K562 (cell line): ENCODE data around the gene MTMR3. TPM values are rescaled to one million over a fixed set of nuclear protein-coding genes. Genes with fewer than 3 reads are reported as not detected.

ENCODE experiments used
- ARID1B ChIP-seq: fragments of 450-650 bp; IDR thresholded peaks from 2 replicates; pipeline ENCODE4 v1.6.1; 2016; ENCODE audit warnings: antibody characterized with exemption, mild to moderate bottlenecking, inconsistent platforms
- BRF1 ChIP-seq: IDR thresholded peaks from 3 replicates; pipeline ENCODE4 v1.6.1; 2011; ENCODE audit warnings: borderline replicate concordance, mild to moderate bottlenecking; ENCODE audit not compliant: insufficient read length; ENCODE audit errors: extremely low read depth
- CBFA2T3 ChIP-seq: fragments of 450-650 bp; IDR thresholded peaks from 2 replicates; pipeline ENCODE4 v1.6.1; 2017
- CBX2 ChIP-seq: fragments of 200-600 bp; sonication (generic); IDR thresholded peaks from one replicate; pipeline ENCODE4 v1.6.1; 2012; ENCODE audit warnings: mild to moderate bottlenecking, low read length, inconsistent platforms; ENCODE audit not compliant: insufficient read depth, poor library complexity, severe bottlenecking
- CCAR2 ChIP-seq: fragments of 200-400 bp; formaldehyde crosslinking; IDR thresholded peaks from 2 replicates; pipeline ENCODE4 v1.6.1; 2017; ENCODE audit warnings: mild to moderate bottlenecking, low read depth, low read length
- ELK1 ChIP-seq: sonication (generic); formaldehyde crosslinking; IDR thresholded peaks from 2 replicates; pipeline ENCODE4 v1.8.1; 2022; ENCODE audit warnings: missing genetic modification reagents
- EP300 ChIP-seq: IDR thresholded peaks from 2 replicates; pipeline ENCODE4 v1.6.1; 2012; ENCODE audit warnings: low read length, improper control_type of control experiment
- FOXP4 ChIP-seq: sonication (generic); formaldehyde crosslinking; IDR thresholded peaks from 2 replicates; pipeline ENCODE4 v1.8.0; 2022; ENCODE audit warnings: mild to moderate bottlenecking, missing genetic modification reagents, borderline replicate concordance
- ILF3 ChIP-seq: fragments of 450-650 bp; IDR thresholded peaks from 2 replicates; pipeline ENCODE4 v1.6.1; 2018; ENCODE audit warnings: antibody characterized with exemption, mild to moderate bottlenecking, moderate library complexity, borderline replicate concordance
- SIN3B ChIP-seq: fragments of 450-650 bp; IDR thresholded peaks from 2 replicates; pipeline ENCODE4 v1.6.1; 2017; ENCODE audit warnings: low read depth, mild to moderate bottlenecking, moderate library complexity
- SRF ChIP-seq, 2 experiments: fragments of 250-450, 450-650 bp in 1 of 2; sonication (Bioruptor Pico) in 1 of 2; sonication (generic) in 1 of 2; formaldehyde crosslinking; IDR thresholded peaks; 2 replicates each; pipeline versions ENCODE4 v1.5.0 to v1.5.1; 2020 to 2022; ENCODE audit warnings: mild to moderate bottlenecking in 1 of 2, missing genetic modification reagents in 1 of 2
- STAT5A ChIP-seq: IDR thresholded peaks from 2 replicates; pipeline ENCODE4 v1.6.1; 2012; ENCODE audit warnings: low read length, inconsistent platforms, borderline replicate concordance
- ZNF174 ChIP-seq: fragments of 250-450 bp; sonication (Bioruptor Pico); IDR thresholded peaks from 2 replicates; pipeline ENCODE4 v1.4.0; 2020; ENCODE audit warnings: mild to moderate bottlenecking
- ZNF764 ChIP-seq: fragments of 250-450 bp; sonication (Bioruptor Pico); IDR thresholded peaks from 2 replicates; pipeline ENCODE4 v1.4.0; 2020; ENCODE audit warnings: low read depth, mild to moderate bottlenecking, moderate library complexity
- polyA plus RNA-seq, 8 experiments: library from polyadenylated mRNA; depleted of rRNA in 4 of 8; stranded (reverse) in 5 of 8; unstranded in 3 of 8; fragments of >200 nt; fragmentation: Nextera tagmentation in 2 of 8; fragmentation: Illumina TruSeq in 1 of 8; extraction: Ambion mirVana in 2 of 8; extraction: Trizol in 1 of 8; gene quantifications; 2 replicates each; pipeline versions ENCODE4 v1.2.1 to v1.2.3, GENCODE V29; 2011 to 2014; ENCODE audit warnings: inconsistent platforms in 1 of 8, missing spikeins in 1 of 8
- total RNA-seq, 7 experiments: library from RNA; depleted of rRNA in 6 of 7; stranded (reverse); fragments of >200 nt in 6 of 7; fragmentation: Illumina TruSeq in 2 of 7; extraction: Trizol in 2 of 7; gene quantifications; 2 replicates each; pipeline versions ENCODE4 v1.2.1 to v1.2.3, GENCODE V29; 2011 to 2021; ENCODE audit warnings: low replicate concordance in 1 of 7
- TF ChIP-seq, protein P1 (sequence below), 2 experiments: fragments of 450-650 bp in 1 of 2; sonication (generic) in 1 of 2; formaldehyde crosslinking in 1 of 2; IDR thresholded peaks in 1 of 2; conservative IDR thresholded peaks in 1 of 2; 2 replicates each; pipeline versions ENCODE4 v1.6.1 to v1.8.1; 2016 to 2023; ENCODE audit warnings: mild to moderate bottlenecking in 2 of 2, moderate library complexity in 2 of 2, inconsistent platforms in 1 of 2, missing genetic modification reagents in 1 of 2
- TF ChIP-seq, protein P2 (sequence below): fragments of 150-350 bp; conservative IDR thresholded peaks from 2 replicates; pipeline ENCODE4 v1.6.1; 2014; ENCODE audit warnings: low read length

MTMR3 gene
- total and polyA plus RNA-seq, 9 of the 15 experiments (the other 6 are each of a cell fraction or from before 2014, with no cell fraction given) = 1.6 to 13.7 (median 7.9) TPM

DNA sequence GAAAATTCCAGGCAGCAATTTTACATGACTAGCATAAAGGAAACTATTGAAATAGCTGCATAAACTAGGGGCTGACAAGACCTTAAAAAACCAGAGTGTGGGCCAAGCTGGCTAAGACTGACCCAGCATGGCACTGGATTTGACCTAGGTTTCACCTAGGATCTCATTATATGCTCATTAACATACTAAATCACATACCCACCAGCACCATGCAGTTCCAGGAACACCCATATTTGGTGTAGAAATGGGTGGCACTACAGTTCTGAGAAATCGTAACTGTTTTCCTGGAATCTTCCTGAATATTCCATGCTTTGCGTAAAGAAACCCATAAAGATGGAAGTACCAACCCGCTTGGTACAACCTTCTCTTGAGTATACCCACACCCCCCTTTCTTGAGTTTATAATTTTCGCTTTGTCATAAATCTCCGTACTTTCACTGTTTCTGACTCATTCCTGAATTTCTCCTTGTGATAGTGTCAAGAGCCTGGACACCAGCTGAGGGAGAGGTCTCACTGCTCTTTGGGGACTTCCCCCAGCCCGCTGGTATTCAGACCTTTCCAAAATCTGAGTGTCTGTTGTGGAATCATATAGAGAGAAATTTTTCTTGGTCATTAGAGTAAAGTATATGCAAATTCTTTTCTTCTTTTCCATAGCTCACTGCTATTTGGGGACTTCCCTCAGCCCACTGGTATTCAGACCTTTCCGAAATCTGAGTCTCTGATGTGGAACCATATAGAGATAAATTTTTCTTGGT is 55.1 kb downstream of the MTMR3 start (continued):
- TF ChIP-seq SRF (CRISPR knock-in tag; IDR thresholded peaks at IDR 0.05) (peak in 1 of 2 experiments; percentile 89; a peak in 2 of 4 replicates), CBFA2T3 (peak; percentile 37), ZNF174 (CRISPR knock-in tag) (no peak), ZNF764 (CRISPR knock-in tag) (no peak), ELK1 (no peak), ARID1B (peak; percentile 55; the same call in 1 of the 2 replicates), CBX2 (no peak), BRF1 (no peak), FOXP4 (CRISPR knock-in tag) (no peak), STAT5A (0 out of 2 replicates have a peak, but pooled peaks have one; percentile 17), CCAR2 (no peak), SIN3B (no peak), EP300 (peak; percentile 3; the same call in 1 of the 2 replicates), ILF3 (no peak)
- TF ChIP-seq, protein P1, sequence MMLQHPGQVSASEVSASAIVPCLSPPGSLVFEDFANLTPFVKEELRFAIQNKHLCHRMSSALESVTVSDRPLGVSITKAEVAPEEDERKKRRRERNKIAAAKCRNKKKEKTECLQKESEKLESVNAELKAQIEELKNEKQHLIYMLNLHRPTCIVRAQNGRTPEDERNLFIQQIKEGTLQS (IDR thresholded peaks at IDR 0.05) = peak; percentile 63
- TF ChIP-seq, protein P1 (CRISPR knock-in tag; conservative IDR thresholded peaks at IDR 0.05) = no peak
- TF ChIP-seq, protein P2, sequence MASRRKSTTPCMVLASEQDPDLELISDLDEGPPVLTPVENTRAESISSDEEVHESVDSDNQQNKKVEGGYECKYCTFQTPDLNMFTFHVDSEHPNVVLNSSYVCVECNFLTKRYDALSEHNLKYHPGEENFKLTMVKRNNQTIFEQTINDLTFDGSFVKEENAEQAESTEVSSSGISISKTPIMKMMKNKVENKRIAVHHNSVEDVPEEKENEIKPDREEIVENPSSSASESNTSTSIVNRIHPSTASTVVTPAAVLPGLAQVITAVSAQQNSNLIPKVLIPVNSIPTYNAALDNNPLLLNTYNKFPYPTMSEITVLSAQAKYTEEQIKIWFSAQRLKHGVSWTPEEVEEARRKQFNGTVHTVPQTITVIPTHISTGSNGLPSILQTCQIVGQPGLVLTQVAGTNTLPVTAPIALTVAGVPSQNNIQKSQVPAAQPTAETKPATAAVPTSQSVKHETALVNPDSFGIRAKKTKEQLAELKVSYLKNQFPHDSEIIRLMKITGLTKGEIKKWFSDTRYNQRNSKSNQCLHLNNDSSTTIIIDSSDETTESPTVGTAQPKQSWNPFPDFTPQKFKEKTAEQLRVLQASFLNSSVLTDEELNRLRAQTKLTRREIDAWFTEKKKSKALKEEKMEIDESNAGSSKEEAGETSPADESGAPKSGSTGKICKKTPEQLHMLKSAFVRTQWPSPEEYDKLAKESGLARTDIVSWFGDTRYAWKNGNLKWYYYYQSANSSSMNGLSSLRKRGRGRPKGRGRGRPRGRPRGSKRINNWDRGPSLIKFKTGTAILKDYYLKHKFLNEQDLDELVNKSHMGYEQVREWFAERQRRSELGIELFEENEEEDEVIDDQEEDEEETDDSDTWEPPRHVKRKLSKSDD = no peak
- TF ChIP-seq, all 486 proteins: peak for 22
